ENCODE results near the gene GFRAL. TPM values are rescaled to one million over a fixed set of nuclear protein-coding genes. Genes with fewer than 3 reads are reported as not detected.

GFRAL gene
- total RNA-seq, 1 experiment from 2014 or later = not detected

- TF ChIP-seq ZBTB33 (IDR thresholded peaks at IDR 0.05; ENCODE audit: extremely low read depth, insufficient replicate concordance, low read length) (no peak), FOSL1 (IDR thresholded peaks at IDR 0.05; ENCODE audit: low read depth) (no peak), SRF (IDR thresholded peaks at IDR 0.05; ENCODE audit: low read depth) (no peak), ATF3 (IDR thresholded peaks at IDR 0.05) (no peak), ELF1 (IDR thresholded peaks at IDR 0.05; ENCODE audit: borderline replicate concordance, low read depth) (no peak)
These were observed 22.5 kb upstream of the GFRAL start (continued) for GRCh38 chr6:55304747-55305146.

- Histone ChIP-seq H3K4me1 (ENCODE audit: control insufficient read depth in 1 of 2, insufficient read depth in 2 of 2, low read length in 2 of 2) (no peaks in the 10 kb centered on the region), H2AFZ (ENCODE audit: low read depth, low read length, poor library complexity, severe bottlenecking) (no peak overlapping the region)
- DNase-seq (ENCODE audit: low read depth, low spot score) = no peak
These were observed 7.1 kb upstream of the GFRAL start for GRCh38 chr6:55319961-55320695.

More at GRCh38 chr6:55319961-55320695, 7.1 kb upstream of the GFRAL start:
- Histone ChIP-seq H3K9me3 (ENCODE audit: control insufficient read depth in 1 of 2, insufficient read depth in 1 of 2, low read depth in 1 of 2, low read length in 2 of 2) (no peaks in the 10 kb centered on the region), H4K20me1 (ENCODE audit: insufficient read depth) (no peaks in the 10 kb centered on the region), H3K9ac (ENCODE audit: low read length) (no peak overlapping the region), H3K36me3 (ENCODE audit: control insufficient read depth in 1 of 2, insufficient read depth in 2 of 2, low read length in 2 of 2) (no peaks in the 10 kb centered on the region), H3K27me3 (ENCODE audit: insufficient read depth, low read length) (peaks cover 29% of the 10 kb centered on the region), H3K4me3 (replicated peaks in 1 of 2; ENCODE audit: low read depth in 1 of 2, low read length in 2 of 2) (no peak overlapping the region), H3K4me2 (ENCODE audit: low read length) (no peak overlapping the region), H3K79me2 (ENCODE audit: insufficient read depth, low read length) (no peaks in the 10 kb centered on the region), H3K27ac (ENCODE audit: low read depth, low read length) (no peak overlapping the region), H3K9me2 (ENCODE audit: insufficient read depth) (no peaks in the 10 kb centered on the region)
- CTCF ChIA-PET = interaction anchor here (0.9 kb wide), 1 partner anchor 31 kb away, joined by 3 read pairs; no protein-coding TSS in a partner anchor
- no peak for ATAC-seq
- BruUV-seq (replicated peaks) = no TSS peak
- TF ChIP-seq EGR1 (IDR thresholded peaks at IDR 0.05; ENCODE audit: low read depth) = no peak
- no peak for TF ChIP-seq RAD21 (IDR thresholded peaks at IDR 0.05; ENCODE audit: low read depth)
- POLR2A ChIA-PET = no interaction called here
- intact Hi-C loops (cut with micrococcal nuclease) = no loop called here
- RAD21 ChIA-PET (ENCODE audit: low non-redundant PET in 1 of 2, low total read pairs in 2 of 2, uncharacterized antibody in 2 of 2, unreplicated experiment in 2 of 2) = no interaction called here

Measured in HCT116 (cell line).